NOMO-1 treated with DMSO at 0.1 percent for 48 hours (cell line): ENCODE data around the gene SRRT.
"Not testable (repeated sequence)": the region's sequence is repeated elsewhere in the genome, so short reads cannot be mapped to it uniquely, and the experiment has no call there.

Experiments used
- DNase-seq: peaks from one replicate; lab custom pipeline; 2025; ENCODE audit not compliant: unreplicated experiment; lab: John Stamatoyannopoulos, UW

The SRRT gene

GRCh38 chr7:100854899-100855298, 20.0 kb upstream of the SRRT start:
- DNase-seq = not testable (repeated sequence)

- no peak for DNase-seq
Observed at GRCh38 chr7:100855515-100855914, 19.4 kb upstream of the SRRT start.

- DNase-seq = no peak
Observed at GRCh38 chr7:100856871-100857282, 18.0 kb upstream of the SRRT start.

GRCh38 chr7:100859856-100860255, 15.0 kb upstream of the SRRT start:
- DNase-seq = no peak

- no peak for DNase-seq
Observed at GRCh38 chr7:100860702-100861615, 13.9 kb upstream of the SRRT start.

GRCh38 chr7:100861616-100861985, 13.3 kb upstream of the SRRT start:
- no peak for DNase-seq

GRCh38 chr7:100863406-100863950, 11.4 kb upstream of the SRRT start:
- no peak for DNase-seq

- DNase-seq = no peak
Observed at GRCh38 chr7:100864263-100864845, 10.5 kb upstream of the SRRT start.

GRCh38 chr7:100865372-100865911, 9.5 kb upstream of the SRRT start:
- no peak for DNase-seq

- no peak for DNase-seq
Observed at GRCh38 chr7:100865938-100866728, 8.8 kb upstream of the SRRT start.

- no peak for DNase-seq
Observed at GRCh38 chr7:100866729-100867039, 8.2 kb upstream of the SRRT start.

GRCh38 chr7:100867040-100867775, 7.7 kb upstream of the SRRT start, which contains the start of gene TRIP6:
TSS of gene TRIP6 (plus strand) at chr7:100867387. CDS start at chr7:100867498, 111 bp downstream.
- DNase-seq = no peak

GRCh38 chr7:100867776-100868485, 7.0 kb upstream of the SRRT start:
- no peak for DNase-seq

GRCh38 chr7:100873599-100874299, 1.2 kb upstream of the SRRT start:
- DNase-seq = no peak

GRCh38 chr7:100874300-100874576, 665 bp upstream of the SRRT start:
- DNase-seq = no peak

- peak; percentile 33 for DNase-seq
Observed at GRCh38 chr7:100875356-100875751, 451 bp downstream of the SRRT start.

- no peak for DNase-seq
Observed at GRCh38 chr7:100878013-100878412, 3.1 kb downstream of the SRRT start.

GRCh38 chr7:100878685-100879084, 3.8 kb downstream of the SRRT start:
- no peak for DNase-seq

- DNase-seq = no peak
Observed at GRCh38 chr7:100879685-100880261, 4.9 kb downstream of the SRRT start.
